ENCODE measurements around the gene PEX14.

Gene PEX14

GRCh38 chr1:10628685-10629084, 153.9 kb downstream of the PEX14 start:
- H3K9me3 Mint-ChIP-seq = no peaks in the 10 kb centered on the region
- peaks cover 7% of the 10 kb centered on the region for H3K36me3 Mint-ChIP-seq
- H3K27me3 Mint-ChIP-seq = no peaks in the 10 kb centered on the region
- no peak overlapping the region for H3K4me3 Mint-ChIP-seq
- no peaks in the 10 kb centered on the region for H3K4me1 Mint-ChIP-seq
- no peak overlapping the region for H3K27ac Mint-ChIP-seq

GRCh38 chr1:10629091-10629815, 154.5 kb downstream of the PEX14 start:
- H3K4me1 Mint-ChIP-seq = no peaks in the 10 kb centered on the region
- H3K27me3 Mint-ChIP-seq = no peaks in the 10 kb centered on the region
- H3K27ac Mint-ChIP-seq = no peak overlapping the region
- no peaks in the 10 kb centered on the region for H3K9me3 Mint-ChIP-seq
- no peak overlapping the region for H3K4me3 Mint-ChIP-seq
- peaks cover 4% of the 10 kb centered on the region for H3K36me3 Mint-ChIP-seq

- H3K36me3 Mint-ChIP-seq = peaks cover 2% of the 10 kb centered on the region
- H3K27me3 Mint-ChIP-seq = no peaks in the 10 kb centered on the region
- H3K27ac Mint-ChIP-seq = no peak overlapping the region
- H3K4me1 Mint-ChIP-seq = no peaks in the 10 kb centered on the region
- no peak overlapping the region for H3K4me3 Mint-ChIP-seq
- H3K9me3 Mint-ChIP-seq = no peaks in the 10 kb centered on the region
Measured at GRCh38 chr1:10629816-10630571, 155.2 kb downstream of the PEX14 start.

- Mint-ChIP-seq H3K4me1 (no peaks in the 10 kb centered on the region), H3K9me3 (no peaks in the 10 kb centered on the region), H3K4me3 (no peak overlapping the region), H3K27ac (no peak overlapping the region), H3K36me3 (peaks cover 2% of the 10 kb centered on the region), H3K27me3 (no peaks in the 10 kb centered on the region)
Measured at GRCh38 chr1:10630661-10631120, 155.9 kb downstream of the PEX14 start.

- no peaks in the 10 kb centered on the region for H3K9me3 Mint-ChIP-seq
- H3K36me3 Mint-ChIP-seq = peaks cover 2% of the 10 kb centered on the region
- H3K27me3 Mint-ChIP-seq = no peaks in the 10 kb centered on the region
- H3K4me1 Mint-ChIP-seq = no peaks in the 10 kb centered on the region
- no peak overlapping the region for H3K4me3 Mint-ChIP-seq
- no peak overlapping the region for H3K27ac Mint-ChIP-seq
Measured at GRCh38 chr1:10631121-10631810, 156.5 kb downstream of the PEX14 start.

GRCh38 chr1:10631811-10632593, 157.3 kb downstream of the PEX14 start:
- H3K27ac Mint-ChIP-seq = no peak overlapping the region
- H3K4me1 Mint-ChIP-seq = peaks cover under 1% of the 10 kb centered on the region
- H3K36me3 Mint-ChIP-seq = peaks cover 2% of the 10 kb centered on the region
- no peaks in the 10 kb centered on the region for H3K9me3 Mint-ChIP-seq
- H3K27me3 Mint-ChIP-seq = no peaks in the 10 kb centered on the region
- H3K4me3 Mint-ChIP-seq = no peak overlapping the region

GRCh38 chr1:10632691-10633090, 157.9 kb downstream of the PEX14 start:
- Mint-ChIP-seq H3K4me3 (no peak overlapping the region), H3K36me3 (peaks cover 2% of the 10 kb centered on the region), H3K4me1 (peaks cover 5% of the 10 kb centered on the region), H3K27me3 (no peaks in the 10 kb centered on the region), H3K27ac (no peak overlapping the region), H3K9me3 (no peaks in the 10 kb centered on the region)

GRCh38 chr1:10633416-10633815, 158.7 kb downstream of the PEX14 start:
- peaks cover 8% of the 10 kb centered on the region for H3K4me1 Mint-ChIP-seq
- no peaks in the 10 kb centered on the region for H3K27me3 Mint-ChIP-seq
- no peak overlapping the region for H3K27ac Mint-ChIP-seq
- H3K9me3 Mint-ChIP-seq = no peaks in the 10 kb centered on the region
- no peak overlapping the region for H3K4me3 Mint-ChIP-seq
- peaks cover 2% of the 10 kb centered on the region for H3K36me3 Mint-ChIP-seq

GRCh38 chr1:10634075-10634427, 159.3 kb downstream of the PEX14 start:
- peaks cover 8% of the 10 kb centered on the region for H3K4me1 Mint-ChIP-seq
- no peaks in the 10 kb centered on the region for H3K9me3 Mint-ChIP-seq
- H3K36me3 Mint-ChIP-seq = peaks cover 2% of the 10 kb centered on the region
- H3K27me3 Mint-ChIP-seq = no peaks in the 10 kb centered on the region
- H3K4me3 Mint-ChIP-seq = no peak overlapping the region
- H3K27ac Mint-ChIP-seq = no peak overlapping the region

GRCh38 chr1:10634428-10635084, 159.8 kb downstream of the PEX14 start:
- H3K36me3 Mint-ChIP-seq = peaks cover 2% of the 10 kb centered on the region
- H3K4me1 Mint-ChIP-seq = peaks cover 8% of the 10 kb centered on the region
- no peaks in the 10 kb centered on the region for H3K9me3 Mint-ChIP-seq
- H3K27ac Mint-ChIP-seq = no peak overlapping the region
- H3K27me3 Mint-ChIP-seq = no peaks in the 10 kb centered on the region
- H3K4me3 Mint-ChIP-seq = no peak overlapping the region

GRCh38 chr1:10635085-10635896, 160.5 kb downstream of the PEX14 start:
- H3K4me3 Mint-ChIP-seq = no peak overlapping the region
- no peak overlapping the region for H3K27ac Mint-ChIP-seq
- H3K9me3 Mint-ChIP-seq = no peaks in the 10 kb centered on the region
- peaks cover 8% of the 10 kb centered on the region for H3K4me1 Mint-ChIP-seq
- peaks cover 2% of the 10 kb centered on the region for H3K36me3 Mint-ChIP-seq
- H3K27me3 Mint-ChIP-seq = no peaks in the 10 kb centered on the region

- no peak overlapping the region for H3K27ac Mint-ChIP-seq
- no peaks in the 10 kb centered on the region for H3K9me3 Mint-ChIP-seq
- H3K27me3 Mint-ChIP-seq = no peaks in the 10 kb centered on the region
Measured at GRCh38 chr1:10635992-10636391, 161.2 kb downstream of the PEX14 start.

GRCh38 chr1:10637400-10637799, 162.7 kb downstream of the PEX14 start:
- no peaks in the 10 kb centered on the region for H3K36me3 Mint-ChIP-seq
- H3K4me1 Mint-ChIP-seq = peaks cover 8% of the 10 kb centered on the region
- H3K27me3 Mint-ChIP-seq = no peaks in the 10 kb centered on the region
- H3K27ac Mint-ChIP-seq = no peak overlapping the region
- no peak overlapping the region for H3K4me3 Mint-ChIP-seq
- H3K9me3 Mint-ChIP-seq = no peaks in the 10 kb centered on the region

More at GRCh38 chr1:10635992-10636391, 161.2 kb downstream of the PEX14 start:
- Mint-ChIP-seq H3K36me3 (no peaks in the 10 kb centered on the region), H3K4me3 (no peak overlapping the region), H3K4me1 (peaks cover 8% of the 10 kb centered on the region)

- Mint-ChIP-seq H3K4me3 (no peak overlapping the region), H3K9me3 (no peaks in the 10 kb centered on the region), H3K36me3 (no peaks in the 10 kb centered on the region), H3K27me3 (no peaks in the 10 kb centered on the region), H3K27ac (no peak overlapping the region), H3K4me1 (peaks cover 8% of the 10 kb centered on the region)
Measured at GRCh38 chr1:10637834-10638558, 163.2 kb downstream of the PEX14 start.

All from activated naive CD4-positive, alpha-beta T cell treated with anti-CD3 and anti-CD28 coated beads, Interleukin-2, amount 50 U/mL, for 24 hours (primary cell).